ENCODE results near the gene HOXB5. TPM values are rescaled to one million over a fixed set of nuclear protein-coding genes. Genes with fewer than 3 reads are reported as not detected.

Gene HOXB5
- total RNA-seq (not detected), polyA plus RNA-seq (not detected)

DNA sequence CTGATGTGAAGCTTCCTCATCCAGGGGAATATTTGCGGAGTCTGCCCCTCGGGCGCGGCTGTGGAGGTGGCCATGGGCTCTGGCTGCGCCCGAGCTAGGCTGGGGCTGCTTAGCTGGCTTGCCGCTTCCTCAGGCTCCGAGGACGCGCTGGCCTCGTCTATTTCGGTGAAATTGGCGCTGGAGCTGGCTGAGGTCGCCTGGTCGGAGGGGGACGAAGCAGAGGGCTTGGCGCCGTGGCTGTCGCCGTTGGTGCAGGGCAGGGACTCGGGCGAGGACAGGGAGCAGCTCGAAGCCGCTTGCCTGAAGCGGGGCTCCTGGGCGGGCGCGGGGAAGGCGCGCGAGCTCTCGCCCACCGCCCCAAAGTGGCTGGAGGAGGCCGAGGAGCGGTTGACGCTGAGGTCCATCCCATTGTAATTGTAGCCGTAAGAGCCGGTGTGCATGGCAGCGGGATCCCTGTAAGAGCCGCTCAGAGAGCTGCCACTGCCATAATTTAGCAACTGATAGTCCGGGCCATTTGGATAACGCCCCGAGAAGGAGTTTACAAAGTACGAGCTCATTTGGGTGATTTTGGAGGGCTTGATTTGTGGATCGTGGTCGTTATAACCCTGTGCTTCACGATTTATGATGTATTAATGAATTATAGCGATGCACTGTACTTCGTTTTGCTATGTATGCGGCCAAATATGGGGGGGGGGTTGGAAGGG, at the start of gene HOXB5:
Gene HOXB5 (minus strand): TSS at position 654 of the 704 bp plus-strand sequence. CDS start 97 bp downstream, at position 557.
- Mint-ChIP-seq H3K4me1 (peaks cover 8 to 48% (median 33%) of the 10 kb centered on the region in 4 donors), H3K36me3 (no peaks in the 10 kb centered on the region), H3K27ac (no peak within 1 kb of the TSS), H3K27me3 (peaks cover 88% of the 10 kb centered on the region), H3K4me3 (peak within 1 kb of the TSS; percentile 80 to 91 (median 84)), H3K9me3 (no peaks in the 10 kb centered on the region)
- no peaks in the 10 kb centered on the region for H3K9me3 ChIP-seq (ENCODE audit: control insufficient read depth in 2 of 2, low read length in 2 of 2)
- H3K27ac ChIP-seq (ENCODE audit: insufficient read depth, low read length, poor library complexity, severe bottlenecking) = no peak within 1 kb of the TSS
- peak in 1 of 2 donors; percentile 17 for ATAC-seq (ENCODE audit: low read depth in 2 of 2)
- DNase-seq = peak in 1 of 3 donors; percentile 33
- peaks cover 42% of the 10 kb centered on the region for H3K4me1 ChIP-seq (ENCODE audit: control insufficient read depth, insufficient read depth, low read length, poor library complexity, severe bottlenecking)
- peaks cover 39% of the 10 kb centered on the region for H3K27me3 ChIP-seq (ENCODE audit: control insufficient read depth, insufficient read depth, low read length)
- peak within 1 kb of the TSS; percentile 70 for H3K4me3 ChIP-seq (ENCODE audit: low read depth, low read length)
- no peaks in the 10 kb centered on the region for H3K36me3 ChIP-seq (ENCODE audit: control insufficient read depth, insufficient read depth, low read length)

DNA sequence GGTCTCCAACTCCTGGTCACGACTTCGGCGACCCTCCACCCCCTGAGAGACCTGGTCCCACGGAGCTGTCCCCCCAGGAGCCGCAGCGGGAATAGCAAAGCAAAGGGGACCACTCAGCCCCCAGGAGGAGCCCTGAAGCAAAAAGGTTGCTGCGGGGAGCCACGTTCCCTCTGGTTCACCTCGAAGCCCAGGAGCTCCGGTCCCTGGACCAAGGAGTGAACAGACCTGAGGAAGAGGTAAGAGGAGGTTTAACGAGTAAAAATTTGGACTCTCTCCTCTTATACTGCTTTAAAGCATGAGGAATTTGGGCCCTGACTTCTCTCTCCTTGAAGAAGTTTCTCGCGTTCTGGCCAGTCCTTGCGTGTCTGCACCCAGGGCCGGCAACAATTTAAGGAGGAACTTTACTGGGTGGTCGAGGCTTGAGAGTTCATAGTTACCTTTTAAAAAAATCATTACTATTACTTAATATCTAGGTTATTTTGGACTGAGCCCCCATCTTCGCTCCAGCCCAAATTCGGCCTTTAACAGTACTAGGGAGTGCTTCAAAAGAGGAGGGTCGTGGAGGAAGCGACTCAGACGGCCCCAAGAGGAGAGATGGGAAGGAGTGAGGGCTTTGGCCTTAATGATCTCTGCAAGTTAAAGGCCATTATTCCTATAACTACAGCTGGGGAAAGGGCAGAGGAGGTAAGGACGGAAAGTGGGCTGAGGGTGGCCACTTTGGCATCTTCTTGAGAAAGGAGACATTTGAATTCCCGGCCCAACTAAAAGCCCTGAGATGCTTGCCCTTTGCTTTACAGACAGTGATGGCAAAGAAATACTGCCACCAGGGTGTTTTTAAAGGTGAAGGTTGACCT, 49.5 kb upstream of the HOXB5 start:
- H3K4me1 ChIP-seq (ENCODE audit: control insufficient read depth, insufficient read depth, low read length, poor library complexity, severe bottlenecking) = peaks cover 29% of the 10 kb centered on the region
- peaks cover 0 to 2% (median 0%) of the 10 kb centered on the region in 7 donors for H3K9me3 Mint-ChIP-seq
- DNase-seq = no peak
- no peaks in the 10 kb centered on the region for H3K9me3 ChIP-seq (ENCODE audit: control insufficient read depth in 2 of 2, low read length in 2 of 2)
- peak overlapping the region in 1 of 4 donors; percentile 79 for H3K4me3 Mint-ChIP-seq
- no peaks in the 10 kb centered on the region for H3K36me3 Mint-ChIP-seq
- peaks cover 0 to 37% (median 21%) of the 10 kb centered on the region in 4 donors for H3K4me1 Mint-ChIP-seq
- H3K4me3 ChIP-seq (ENCODE audit: low read depth, low read length) = no peak overlapping the region
- H3K27me3 Mint-ChIP-seq = peaks cover 96% of the 10 kb centered on the region
- H3K27me3 ChIP-seq (ENCODE audit: control insufficient read depth, insufficient read depth, low read length) = peaks cover 57% of the 10 kb centered on the region
- H3K27ac ChIP-seq (ENCODE audit: insufficient read depth, low read length, poor library complexity, severe bottlenecking) = no peak overlapping the region
- no peaks in the 10 kb centered on the region for H3K36me3 ChIP-seq (ENCODE audit: control insufficient read depth, insufficient read depth, low read length)
- H3K27ac Mint-ChIP-seq = no peak overlapping the region
- no peak for ATAC-seq (ENCODE audit: low read depth in 2 of 2)

DNA sequence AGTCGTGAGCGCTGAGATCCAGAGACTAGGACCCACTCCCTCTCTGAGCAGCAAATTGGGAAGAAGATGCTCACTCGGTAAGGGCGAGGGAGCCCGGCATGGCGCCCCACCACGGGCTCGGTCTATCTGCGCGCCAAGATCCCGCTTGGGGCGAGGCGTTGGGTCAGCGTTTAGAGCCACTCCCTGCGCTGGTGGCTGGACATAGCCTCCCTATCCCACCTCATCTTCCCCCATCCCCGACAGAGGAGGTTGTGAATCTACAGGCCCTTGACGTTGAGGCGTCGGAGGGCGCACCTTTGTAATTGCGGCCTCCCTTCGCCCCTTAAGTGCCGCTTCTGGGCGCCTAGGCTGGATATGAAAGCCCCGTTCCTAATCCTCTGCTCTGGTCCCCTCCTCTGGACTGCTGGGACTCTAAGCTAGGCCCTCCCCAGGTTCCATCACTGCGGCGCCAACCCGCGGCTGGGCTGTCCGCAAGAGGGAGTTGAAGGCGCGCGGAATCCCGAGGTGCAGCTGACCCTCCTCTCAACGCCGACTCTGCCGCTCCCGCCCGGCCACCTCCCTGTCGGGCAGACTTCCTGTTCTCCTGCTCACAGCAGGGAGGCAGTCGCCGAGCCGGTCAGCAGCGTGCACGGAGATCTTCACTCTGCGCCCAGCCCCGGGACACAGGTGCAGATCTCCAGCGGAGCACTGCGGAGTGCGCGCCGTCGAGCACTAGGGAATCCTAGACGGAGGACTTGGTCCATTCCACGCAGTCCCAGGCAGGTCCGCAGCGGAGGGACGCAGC, 48.7 kb upstream of the HOXB5 start:
- no peaks in the 10 kb centered on the region for H3K36me3 Mint-ChIP-seq
- peak overlapping the region in 3 of 4 donors; percentile 36 to 79 (median 37) for H3K4me3 Mint-ChIP-seq
- H3K27ac Mint-ChIP-seq = no peak overlapping the region
- H3K4me1 ChIP-seq (ENCODE audit: control insufficient read depth, insufficient read depth, low read length, poor library complexity, severe bottlenecking) = peaks cover 27% of the 10 kb centered on the region
- no peaks in the 10 kb centered on the region for H3K9me3 ChIP-seq (ENCODE audit: control insufficient read depth in 2 of 2, low read length in 2 of 2)
- H3K9me3 Mint-ChIP-seq = peaks cover 0 to 2% (median 0%) of the 10 kb centered on the region in 7 donors
- peaks cover 56% of the 10 kb centered on the region for H3K27me3 ChIP-seq (ENCODE audit: control insufficient read depth, insufficient read depth, low read length)
- no peaks in the 10 kb centered on the region for H3K36me3 ChIP-seq (ENCODE audit: control insufficient read depth, insufficient read depth, low read length)
- DNase-seq = no peak
- peaks cover 0 to 31% (median 18%) of the 10 kb centered on the region in 4 donors for H3K4me1 Mint-ChIP-seq
- no peak overlapping the region for H3K27ac ChIP-seq (ENCODE audit: insufficient read depth, low read length, poor library complexity, severe bottlenecking)
- no peak overlapping the region for H3K4me3 ChIP-seq (ENCODE audit: low read depth, low read length)
- no peak for ATAC-seq (ENCODE audit: low read depth in 2 of 2)
- peaks cover 96% of the 10 kb centered on the region for H3K27me3 Mint-ChIP-seq

DNA sequence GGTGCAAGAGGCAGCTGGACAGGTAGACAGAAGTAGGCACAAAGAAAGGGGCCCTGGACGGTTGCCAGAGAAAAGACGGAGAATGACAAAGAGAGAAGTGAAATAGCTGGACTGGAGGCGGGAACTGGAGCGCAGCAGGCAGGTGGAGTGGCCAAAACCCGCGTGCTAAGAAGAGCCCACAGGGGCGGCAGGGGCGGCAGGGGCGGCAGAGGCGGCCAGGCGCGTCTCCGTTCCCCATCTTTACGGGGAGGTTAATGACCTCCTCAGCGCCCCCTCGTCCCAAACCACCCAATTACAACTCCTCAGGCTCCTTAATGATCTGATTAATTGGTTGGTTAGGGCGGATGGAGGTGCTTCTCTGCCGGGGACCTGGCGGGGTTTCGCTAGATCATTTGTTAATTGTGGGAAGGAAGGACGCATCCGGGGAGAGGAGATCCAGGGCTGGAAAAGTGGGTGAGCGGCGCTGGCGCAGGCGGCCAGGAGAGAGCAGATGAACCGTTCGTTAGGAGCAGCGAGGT, 48.0 kb upstream of the HOXB5 start:
- no peaks in the 10 kb centered on the region for H3K36me3 ChIP-seq (ENCODE audit: control insufficient read depth, insufficient read depth, low read length)
- Mint-ChIP-seq H3K27me3 (peaks cover 97% of the 10 kb centered on the region), H3K4me3 (peak overlapping the region in 2 of 4 donors; percentile 36 to 37), H3K9me3 (peaks cover 0 to 2% (median 0%) of the 10 kb centered on the region in 7 donors), H3K27ac (no peak overlapping the region), H3K4me1 (peaks cover 0 to 27% (median 18%) of the 10 kb centered on the region in 4 donors), H3K36me3 (no peaks in the 10 kb centered on the region)
- H3K4me1 ChIP-seq (ENCODE audit: control insufficient read depth, insufficient read depth, low read length, poor library complexity, severe bottlenecking) = peaks cover 23% of the 10 kb centered on the region
- H3K4me3 ChIP-seq (ENCODE audit: low read depth, low read length) = no peak overlapping the region
- ATAC-seq (ENCODE audit: low read depth in 2 of 2) (no peak), DNase-seq (no peak)
- H3K27me3 ChIP-seq (ENCODE audit: control insufficient read depth, insufficient read depth, low read length) = peaks cover 61% of the 10 kb centered on the region
- no peaks in the 10 kb centered on the region for H3K9me3 ChIP-seq (ENCODE audit: control insufficient read depth in 2 of 2, low read length in 2 of 2)
- H3K27ac ChIP-seq (ENCODE audit: insufficient read depth, low read length, poor library complexity, severe bottlenecking) = no peak overlapping the region

DNA sequence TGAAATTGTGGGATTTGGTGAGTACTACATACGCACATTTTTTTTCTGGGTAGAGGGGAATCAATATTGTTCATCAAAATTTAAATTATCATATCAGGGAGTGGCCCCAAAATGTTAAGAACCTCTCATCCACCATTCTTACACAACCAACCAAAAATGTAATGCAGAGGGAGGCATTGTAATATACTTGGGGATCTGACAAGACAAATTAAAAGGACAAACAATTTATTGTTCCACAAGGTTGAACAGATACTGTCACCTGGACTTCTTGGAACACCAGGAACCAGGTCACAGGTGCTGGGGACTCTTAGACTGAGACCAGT, 47.2 kb upstream of the HOXB5 start:
- peaks cover 100% of the 10 kb centered on the region for H3K27me3 Mint-ChIP-seq
- peaks cover 65% of the 10 kb centered on the region for H3K27me3 ChIP-seq (ENCODE audit: control insufficient read depth, insufficient read depth, low read length)
- H3K4me1 Mint-ChIP-seq = peaks cover 0 to 28% (median 18%) of the 10 kb centered on the region in 4 donors
- no peak for DNase-seq
- no peaks in the 10 kb centered on the region for H3K36me3 ChIP-seq (ENCODE audit: control insufficient read depth, insufficient read depth, low read length)
- H3K9me3 ChIP-seq (ENCODE audit: control insufficient read depth in 2 of 2, low read length in 2 of 2) = no peaks in the 10 kb centered on the region
- no peaks in the 10 kb centered on the region for H3K36me3 Mint-ChIP-seq
- H3K27ac Mint-ChIP-seq = no peak overlapping the region
- peaks cover 0 to 2% (median 0%) of the 10 kb centered on the region in 7 donors for H3K9me3 Mint-ChIP-seq
- H3K27ac ChIP-seq (ENCODE audit: insufficient read depth, low read length, poor library complexity, severe bottlenecking) = no peak overlapping the region
- peaks cover 20% of the 10 kb centered on the region for H3K4me1 ChIP-seq (ENCODE audit: control insufficient read depth, insufficient read depth, low read length, poor library complexity, severe bottlenecking)
- ATAC-seq (ENCODE audit: low read depth in 2 of 2) = no peak
- no peak overlapping the region for H3K4me3 Mint-ChIP-seq
- H3K4me3 ChIP-seq (ENCODE audit: low read depth, low read length) = no peak overlapping the region

DNA sequence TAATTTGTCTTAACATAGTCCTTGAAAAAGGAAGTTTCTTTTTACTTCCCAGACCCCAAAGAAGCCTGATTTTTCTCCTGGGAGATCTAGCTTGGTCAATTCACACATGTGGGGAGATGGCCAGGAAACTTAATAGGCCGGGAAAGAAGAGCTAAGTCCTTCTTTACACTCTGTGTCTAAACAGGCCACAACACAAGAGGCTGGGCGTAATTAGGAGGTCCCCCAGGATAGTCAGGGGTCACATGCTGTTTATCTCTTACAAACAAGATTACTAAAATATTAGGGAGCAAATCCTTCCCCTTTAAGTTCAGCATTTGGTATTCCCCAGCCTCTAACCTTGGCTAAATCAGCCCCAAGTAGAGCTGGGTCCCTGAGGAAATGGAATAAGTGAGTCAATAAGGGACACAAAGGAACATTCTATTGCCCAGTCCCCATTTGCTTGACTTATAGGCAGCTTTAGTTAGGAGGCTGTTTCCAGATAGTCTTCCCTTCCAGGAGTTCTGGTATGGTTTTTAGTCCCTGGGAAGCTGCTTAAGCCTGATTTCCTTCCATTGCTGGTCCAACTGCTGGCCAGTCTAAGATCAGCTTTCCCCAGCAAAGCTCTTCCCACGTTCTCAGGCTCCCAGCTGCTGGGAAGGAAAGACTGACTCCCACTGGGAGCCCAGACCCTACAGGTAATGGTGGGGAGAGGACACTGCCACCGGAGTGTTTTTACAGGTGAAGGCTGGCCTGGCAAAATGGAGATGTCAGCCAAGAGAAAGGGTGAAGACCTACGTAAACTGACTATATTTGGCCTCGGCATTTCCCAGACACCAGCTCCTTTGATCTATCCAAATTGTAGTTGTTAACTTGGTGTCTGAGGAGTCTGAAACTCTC, 46.6 kb upstream of the HOXB5 start:
- H3K4me1 Mint-ChIP-seq = peaks cover 0 to 22% (median 15%) of the 10 kb centered on the region in 4 donors
- Histone ChIP-seq H3K9me3 (ENCODE audit: control insufficient read depth in 2 of 2, low read length in 2 of 2) (no peaks in the 10 kb centered on the region), H3K4me3 (ENCODE audit: low read depth, low read length) (no peak overlapping the region), H3K4me1 (ENCODE audit: control insufficient read depth, insufficient read depth, low read length, poor library complexity, severe bottlenecking) (peaks cover 18% of the 10 kb centered on the region), H3K27ac (ENCODE audit: insufficient read depth, low read length, poor library complexity, severe bottlenecking) (no peak overlapping the region), H3K27me3 (ENCODE audit: control insufficient read depth, insufficient read depth, low read length) (peaks cover 64% of the 10 kb centered on the region), H3K36me3 (ENCODE audit: control insufficient read depth, insufficient read depth, low read length) (no peaks in the 10 kb centered on the region)
- no peak for DNase-seq
- no peak for ATAC-seq (ENCODE audit: low read depth in 2 of 2)
- H3K27me3 Mint-ChIP-seq = peaks cover 100% of the 10 kb centered on the region
- H3K27ac Mint-ChIP-seq = no peak overlapping the region
- H3K9me3 Mint-ChIP-seq = no peaks in the 10 kb centered on the region
- no peak overlapping the region for H3K4me3 Mint-ChIP-seq
- H3K36me3 Mint-ChIP-seq = no peaks in the 10 kb centered on the region

Measured in CD4-positive, CD25-positive, alpha-beta regulatory T cell (primary cell).